Left kidney (tissue), 2 donors: ENCODE measurements around the gene ACE2. TPM values are rescaled to one million over a fixed set of nuclear protein-coding genes. Genes with fewer than 3 reads are reported as not detected.

ENCODE experiments used
- DNase-seq: peaks from one replicate; pipeline ENCODE4 v3.0.0-alpha.2; 2013
- polyA plus RNA-seq: library from polyadenylated mRNA; unstranded; fragments of 120-200 nt; gene quantifications from one replicate; pipeline ENCODE4 v1.2.1, GENCODE V29; 2013; ENCODE audit not compliant: insufficient read length

Gene ACE2
- polyA plus RNA-seq, 1 donor: 55.0 TPM

- no peak for DNase-seq
These were observed 86.5 kb downstream of the ACE2 start for GRCh38 chrX:15514279-15514678.

GRCh38 chrX:15512401-15512965, 88.3 kb downstream of the ACE2 start:
- no peak for DNase-seq

- DNase-seq: no peak
These were observed 89.2 kb downstream of the ACE2 start for GRCh38 chrX:15511563-15511962.

Other genes with a start within 250 kb of the ACE2 start
- gene VEGFD, start 216.5 kb downstream of the ACE2 start, polyA plus RNA-seq: 0.55 TPM
- 5.6 TPM for gene PIR, start 107.6 kb downstream of the ACE2 start, polyA plus RNA-seq
- gene BMX, start 100.2 kb downstream of the ACE2 start, polyA plus RNA-seq: 0.55 TPM
- 21.4 TPM for gene CLTRN, start 63.8 kb upstream of the ACE2 start, polyA plus RNA-seq
- 12.3 TPM for gene CA5B, start 137.3 kb upstream of the ACE2 start, polyA plus RNA-seq
- 18.5 TPM for gene ZRSR2, start 189.5 kb upstream of the ACE2 start, polyA plus RNA-seq